OCI-LY3 (cell line): ENCODE results near the gene PCBP2.
A peak's percentile ranks its signal among the peaks of the same experiment; 100 is the strongest.

ENCODE experiments used
- H2AFZ ChIP-seq: fragments of 200-600, 300-600 bp; shearing (Covaris generic); 2 replicates; pipeline ENCODE4 v1.6.0; 2014; ENCODE audit warnings: antibody characterized with exemption, low read depth, low read length
- H3K27ac ChIP-seq: fragments of 200-600, 300-600 bp; sonication (generic); 2 replicates; pipeline ENCODE4 v1.5.1; 2014; ENCODE audit warnings: mild to moderate bottlenecking, low read length, moderate library complexity, mixed read lengths
- H3K27me3 ChIP-seq: fragments of 200-600, 300-600 bp; sonication (generic); 2 replicates; pipeline ENCODE4 v1.6.1; 2014; ENCODE audit warnings: low read depth, low read length, mixed read lengths
- H3K36me3 ChIP-seq: fragments of 200-600, 300-600 bp; sonication (generic); replicated peaks from 2 replicates; pipeline ENCODE3; 2014; ENCODE audit warnings: low read depth, low read length, mixed read lengths
- H3K4me1 ChIP-seq: fragments of 300-600, 200-600 bp; sonication (generic); 2 replicates; pipeline ENCODE4 v1.6.1; 2014; ENCODE audit warnings: low read length, mixed read lengths
- H3K4me2 ChIP-seq: fragments of 200-600, 300-600 bp; sonication (generic); 2 replicates; pipeline ENCODE4 v1.6.1; 2014; ENCODE audit warnings: low read length, mixed read lengths
- H3K4me3 ChIP-seq: fragments of 300-600, 200-600 bp; sonication (generic); 2 replicates; pipeline ENCODE4 v1.5.1; 2014; ENCODE audit warnings: antibody characterized with exemption, mild to moderate bottlenecking, low read length, moderate library complexity
- H3K79me2 ChIP-seq: fragments of 300-600, 200-600 bp; shearing (Covaris generic); 2 replicates; pipeline ENCODE4 v1.6.1; 2014; ENCODE audit warnings: mild to moderate bottlenecking, low read length, mixed read lengths
- H3K9ac ChIP-seq: fragments of 300-600, 200-600 bp; shearing (Covaris generic); 2 replicates; pipeline ENCODE4 v1.6.0; 2014; ENCODE audit warnings: mild to moderate bottlenecking, low read length, moderate library complexity
- H3K9me3 ChIP-seq: fragments of 200-600, 300-600 bp; shearing (Covaris generic); 2 replicates; pipeline ENCODE4 v1.6.1; 2014; ENCODE audit warnings: low read length, mixed read lengths; ENCODE audit not compliant: insufficient read depth
- H4K20me1 ChIP-seq: fragments of 200-600, 300-600 bp; sonication (generic); 2 replicates; pipeline ENCODE4 v1.6.1; 2016; ENCODE audit warnings: low read length, mixed read lengths; ENCODE audit not compliant: insufficient read depth
- EZH2phosphoT487 ChIP-seq: fragments of 200-600 bp; shearing (Covaris generic); IDR thresholded peaks from 2 replicates; pipeline ENCODE4 v1.6.1; 2018; ENCODE audit warnings: antibody characterized with exemption, mixed run types, low read depth
- TF ChIP-seq, protein P1 (sequence below): fragments of 200-600, 300-600 bp; sonication (generic); IDR thresholded peaks from 2 replicates; pipeline ENCODE4 v1.5.1; 2014; ENCODE audit warnings: antibody characterized with exemption, low read length, low read depth

Gene PCBP2

DNA sequence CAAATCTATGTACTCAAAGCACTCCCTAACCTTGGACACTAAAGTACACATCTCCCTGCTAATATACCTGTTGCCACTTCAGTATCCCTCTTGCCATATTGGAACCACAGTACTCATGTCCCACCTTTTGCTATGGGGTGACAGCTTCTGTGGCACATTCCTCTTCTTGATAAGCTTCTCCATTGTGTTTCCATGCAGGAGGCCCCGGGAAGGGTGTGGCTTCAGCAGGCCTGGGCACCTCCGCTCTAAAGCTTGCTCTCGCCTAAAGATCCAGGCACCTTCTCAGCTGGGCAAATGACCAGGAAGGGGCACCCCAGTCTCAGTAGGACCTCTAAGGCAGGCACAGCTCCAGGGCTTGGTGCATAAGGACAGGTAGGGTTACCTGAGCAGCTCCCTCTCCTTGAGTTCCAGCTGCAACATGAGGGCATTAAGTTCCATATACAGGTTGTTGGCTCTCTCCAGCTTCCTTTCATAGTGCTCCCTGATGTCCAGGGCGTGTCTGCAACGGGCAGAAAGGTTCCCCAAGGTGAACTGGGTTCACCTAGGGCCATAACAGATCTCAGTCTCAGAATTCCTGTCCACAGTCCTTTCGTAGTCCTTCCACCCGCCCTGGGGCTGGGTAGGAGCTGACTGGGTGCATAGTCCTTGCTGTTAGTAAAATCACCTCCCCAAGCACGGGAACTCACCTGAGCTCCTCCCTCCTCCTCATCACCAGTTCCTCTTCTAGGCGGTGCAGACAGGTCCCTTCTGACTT, 31.5 kb downstream of the PCBP2 start:
- 0 out of 2 replicates have a peak, but pooled peaks cover 4% of the 10 kb centered on the region for H3K4me1 ChIP-seq
- peaks cover 38% of the 10 kb centered on the region for H4K20me1 ChIP-seq
- peaks cover 42% of the 10 kb centered on the region for H3K36me3 ChIP-seq
- peak overlapping the region; percentile 8; the same call in 1 of the 2 replicates for H3K27ac ChIP-seq
- no peak overlapping the region for H3K4me2 ChIP-seq
- no peaks in the 10 kb centered on the region for H3K27me3 ChIP-seq
- H3K4me3 ChIP-seq, result no peak overlapping the region
- H2AFZ ChIP-seq, result no peak overlapping the region
- no peak for TF ChIP-seq EZH2phosphoT487
- TF ChIP-seq, protein P1, sequence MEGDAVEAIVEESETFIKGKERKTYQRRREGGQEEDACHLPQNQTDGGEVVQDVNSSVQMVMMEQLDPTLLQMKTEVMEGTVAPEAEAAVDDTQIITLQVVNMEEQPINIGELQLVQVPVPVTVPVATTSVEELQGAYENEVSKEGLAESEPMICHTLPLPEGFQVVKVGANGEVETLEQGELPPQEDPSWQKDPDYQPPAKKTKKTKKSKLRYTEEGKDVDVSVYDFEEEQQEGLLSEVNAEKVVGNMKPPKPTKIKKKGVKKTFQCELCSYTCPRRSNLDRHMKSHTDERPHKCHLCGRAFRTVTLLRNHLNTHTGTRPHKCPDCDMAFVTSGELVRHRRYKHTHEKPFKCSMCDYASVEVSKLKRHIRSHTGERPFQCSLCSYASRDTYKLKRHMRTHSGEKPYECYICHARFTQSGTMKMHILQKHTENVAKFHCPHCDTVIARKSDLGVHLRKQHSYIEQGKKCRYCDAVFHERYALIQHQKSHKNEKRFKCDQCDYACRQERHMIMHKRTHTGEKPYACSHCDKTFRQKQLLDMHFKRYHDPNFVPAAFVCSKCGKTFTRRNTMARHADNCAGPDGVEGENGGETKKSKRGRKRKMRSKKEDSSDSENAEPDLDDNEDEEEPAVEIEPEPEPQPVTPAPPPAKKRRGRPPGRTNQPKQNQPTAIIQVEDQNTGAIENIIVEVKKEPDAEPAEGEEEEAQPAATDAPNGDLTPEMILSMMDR, result no peak
- H3K79me2 ChIP-seq, result peaks cover 7% of the 10 kb centered on the region
- H3K9me3 ChIP-seq, result no peaks in the 10 kb centered on the region
- no peak overlapping the region for H3K9ac ChIP-seq

DNA sequence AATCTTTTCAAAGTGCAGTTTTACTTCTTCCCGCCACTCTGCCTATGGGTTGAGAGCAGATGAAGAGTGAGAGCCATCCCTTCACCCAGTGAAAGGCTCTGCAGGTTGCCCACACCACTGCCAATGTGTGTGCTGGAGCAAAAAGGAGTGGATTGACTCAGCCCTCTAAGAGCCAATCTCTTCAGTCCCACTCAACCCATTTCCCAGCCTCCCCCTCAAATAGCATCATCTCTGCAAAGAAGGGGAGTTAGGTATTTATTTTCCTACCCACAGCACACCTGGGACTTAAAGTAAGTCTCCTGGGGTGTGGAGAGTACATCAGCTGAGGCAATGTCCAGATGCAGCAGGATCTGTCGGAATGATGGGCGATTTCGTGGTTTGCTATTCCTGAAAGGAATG, 32.1 kb downstream of the PCBP2 start:
- peaks cover 37% of the 10 kb centered on the region for H3K36me3 ChIP-seq
- H3K79me2 ChIP-seq, result peaks cover 4% of the 10 kb centered on the region
- no peaks in the 10 kb centered on the region for H3K27me3 ChIP-seq
- no peak overlapping the region for H3K9ac ChIP-seq
- no peak overlapping the region for H3K4me2 ChIP-seq
- H3K4me1 ChIP-seq, result 0 out of 2 replicates have a peak, but pooled peaks cover 4% of the 10 kb centered on the region
- H3K4me3 ChIP-seq, result no peak overlapping the region
- TF ChIP-seq, protein P1, result no peak
- no peak for TF ChIP-seq EZH2phosphoT487
- H3K9me3 ChIP-seq, result no peaks in the 10 kb centered on the region
- peak overlapping the region; percentile 8; the same call in 1 of the 2 replicates for H3K27ac ChIP-seq
- H4K20me1 ChIP-seq, result peaks cover 33% of the 10 kb centered on the region
- no peak overlapping the region for H2AFZ ChIP-seq

DNA sequence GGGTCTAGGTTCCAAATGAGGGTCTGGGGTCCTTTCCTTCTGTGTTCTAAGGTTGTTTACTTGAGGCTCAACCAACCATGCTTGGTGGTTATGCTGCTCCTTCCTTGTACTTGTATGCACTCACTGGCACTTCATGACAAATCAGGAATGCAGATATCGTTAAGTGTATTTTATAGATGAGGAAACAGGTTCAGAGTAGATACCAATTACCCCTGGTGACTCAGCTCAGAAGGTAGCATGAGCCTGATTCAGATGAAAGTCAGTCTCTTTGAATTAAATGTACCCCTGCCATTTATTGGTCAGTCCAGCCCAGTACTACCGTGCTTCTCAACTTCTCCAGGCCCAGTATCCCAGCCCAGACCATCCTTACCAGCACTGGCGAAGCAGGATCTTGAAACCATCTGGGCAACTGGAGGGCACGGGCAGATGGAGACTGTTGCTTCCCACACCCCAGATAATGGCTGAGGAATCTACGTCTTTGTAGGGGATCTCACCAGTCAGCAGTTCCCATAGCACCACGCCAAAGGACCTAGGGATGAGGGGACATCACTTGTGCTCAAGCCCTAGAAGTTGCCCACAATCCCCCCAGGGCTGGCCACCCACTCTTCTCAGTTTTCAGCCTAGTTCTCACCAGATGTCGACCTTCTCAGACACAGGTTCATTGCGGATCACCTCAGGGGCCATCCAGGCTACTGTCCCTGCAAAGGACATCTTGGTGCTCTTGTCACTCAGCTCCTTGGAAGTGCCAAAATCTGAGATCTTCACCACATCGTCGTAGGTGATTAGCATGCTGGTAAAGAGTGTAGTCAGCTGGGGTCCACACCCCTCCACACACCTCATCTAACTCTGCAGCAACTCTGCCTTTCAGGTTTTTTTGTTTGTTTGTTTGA, 33.0 kb downstream of the PCBP2 start:
- H4K20me1 ChIP-seq, result peaks cover 31% of the 10 kb centered on the region
- H3K27ac ChIP-seq, result no peak overlapping the region
- no peak overlapping the region for H3K4me2 ChIP-seq
- H3K27me3 ChIP-seq, result no peaks in the 10 kb centered on the region
- 0 out of 2 replicates have a peak, but pooled peaks cover 2% of the 10 kb centered on the region for H3K4me1 ChIP-seq
- H3K79me2 ChIP-seq, result peaks cover under 1% of the 10 kb centered on the region; the same call in 1 of the 2 replicates
- no peak overlapping the region for H3K4me3 ChIP-seq
- no peaks in the 10 kb centered on the region for H3K9me3 ChIP-seq
- no peak for TF ChIP-seq EZH2phosphoT487
- no peak overlapping the region for H2AFZ ChIP-seq
- peaks cover 31% of the 10 kb centered on the region for H3K36me3 ChIP-seq
- no peak overlapping the region for H3K9ac ChIP-seq

DNA sequence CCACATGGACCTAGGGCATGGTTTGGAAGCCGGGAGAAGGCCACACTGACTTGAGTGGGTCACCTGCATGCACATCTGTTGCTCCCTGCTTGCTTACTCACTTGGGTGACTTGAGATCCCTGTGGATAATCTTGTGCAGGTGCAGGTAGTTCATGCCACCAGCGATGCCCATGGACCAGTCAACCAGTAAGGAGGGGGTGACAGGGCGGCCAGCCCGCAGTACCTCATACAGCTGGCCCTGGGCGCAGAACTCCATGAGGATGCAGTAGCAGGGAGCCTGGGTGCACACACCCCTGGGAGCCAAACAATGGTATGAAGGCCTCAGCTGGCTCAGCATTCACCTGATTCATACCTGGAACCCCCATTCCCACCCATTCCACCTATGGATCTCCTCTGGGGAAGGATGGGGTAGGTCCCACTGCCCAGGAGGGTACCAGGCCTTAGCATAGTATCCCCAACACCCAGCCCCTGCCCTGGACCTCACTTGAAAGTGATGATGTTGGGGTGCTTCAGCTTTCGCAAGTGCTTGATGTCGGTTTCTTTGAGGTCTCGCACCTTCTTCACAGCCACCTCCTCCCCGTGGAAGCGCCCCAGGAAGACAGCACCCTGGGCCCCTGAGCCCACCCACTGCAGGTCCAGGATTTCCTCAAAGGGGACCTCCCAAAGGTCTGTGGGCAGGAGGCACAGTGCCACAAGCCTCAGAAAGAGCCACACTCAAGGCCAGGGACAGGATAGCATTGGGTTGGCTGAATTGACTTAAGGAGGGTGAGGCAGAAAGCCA, 34.2 kb downstream of the PCBP2 start:
- Histone ChIP-seq H3K4me1 (0 out of 2 replicates have a peak, but pooled peaks cover 2% of the 10 kb centered on the region), H4K20me1 (peaks cover 26% of the 10 kb centered on the region), H3K4me3 (no peak overlapping the region), H3K79me2 (no peaks in the 10 kb centered on the region), H3K9ac (no peak overlapping the region), H3K4me2 (no peak overlapping the region), H2AFZ (no peak overlapping the region), H3K27me3 (no peaks in the 10 kb centered on the region), H3K36me3 (peaks cover 24% of the 10 kb centered on the region), H3K27ac (no peak overlapping the region), H3K9me3 (no peaks in the 10 kb centered on the region)
- no peak for TF ChIP-seq EZH2phosphoT487
- TF ChIP-seq, protein P1, result no peak
